H1 (cell line): ENCODE results near the gene PPFIA2. TPM values are rescaled to one million over a fixed set of nuclear protein-coding genes. Genes with fewer than 3 reads are reported as not detected.
A peak's percentile ranks its signal among the peaks of the same experiment; 100 is the strongest.
"Not testable (repeated sequence)": the region's sequence is repeated elsewhere in the genome, so short reads cannot be mapped to it uniquely, and the experiment has no call there.

Experiments used
- CTCF ChIA-PET: fragments of 300-600 bp; sonication (Branson Sonifier 250); formaldehyde crosslinking; loops from one replicate; lab custom pipeline; 2021; ENCODE audit not compliant: partially characterized antibody; lab: Charles Lee
- POLR2A ChIA-PET: fragments of 300-600 bp; sonication (Branson Sonifier 250); formaldehyde crosslinking; loops from one replicate; lab custom pipeline; 2021; ENCODE audit warnings: inconsistent platforms; ENCODE audit not compliant: partially characterized antibody; lab: Charles Lee
- DNase-seq, 2 experiments: peaks; one replicate each; pipeline versions ENCODE4 v3.0.0 to v3.0.0-alpha.2; 2010 to 2022; ENCODE audit warnings: low spot score in 2 of 2, low read depth in 1 of 2, mixed read lengths in 1 of 2
- FAIRE-seq: peaks from 2 replicates; lab custom pipeline; 2011; peaks lifted over from hg19 to GRCh38; lab: Jason Lieb, UNC
- H2AFZ ChIP-seq: 2 replicates; pipeline ENCODE4 v1.8.1; 2012; ENCODE audit warnings: low read length, inconsistent platforms
- H2AK5ac ChIP-seq: 2 replicates; pipeline ENCODE4 v1.6.1; 2013; ENCODE audit warnings: low read depth, low read length
- H2BK120ac ChIP-seq: replicated peaks from 2 replicates; pipeline ENCODE3; 2013; ENCODE audit warnings: low read depth, low read length, inconsistent platforms
- H2BK12ac ChIP-seq: 2 replicates; pipeline ENCODE4 v1.6.1; 2013; ENCODE audit warnings: low read depth, low read length
- H2BK15ac ChIP-seq: 2 replicates; pipeline ENCODE4 v1.6.1; 2013; ENCODE audit warnings: low read length
- H2BK20ac ChIP-seq: 2 replicates; pipeline ENCODE4 v1.6.1; 2013; ENCODE audit warnings: low read length
- H2BK5ac ChIP-seq: 2 replicates; pipeline ENCODE4 v1.6.1; 2013; ENCODE audit warnings: low read depth, low read length
- H3K14ac ChIP-seq: 2 replicates; pipeline ENCODE4 v1.6.1; 2013; ENCODE audit warnings: inconsistent platforms; ENCODE audit not compliant: insufficient read length
- H3K18ac ChIP-seq: 2 replicates; pipeline ENCODE4 v1.6.1; 2013; ENCODE audit warnings: low read length; ENCODE audit errors: extremely low read depth
- H3K23ac ChIP-seq: 2 replicates; pipeline ENCODE4 v1.6.1; 2013; ENCODE audit warnings: inconsistent platforms; ENCODE audit not compliant: insufficient read length
- H3K23me2 ChIP-seq: 2 replicates; pipeline ENCODE4 v1.6.1; 2013; ENCODE audit warnings: low read depth, low read length
- H3K27ac ChIP-seq: 2 replicates; pipeline ENCODE4 v1.6.1; 2011; ENCODE audit warnings: low read depth, low read length, inconsistent platforms
- H3K27me3 ChIP-seq, 4 experiments: replicated peaks in 1 of 4; 1 replicate in 1 of 4; 2 replicates in 3 of 4; pipeline versions ENCODE4 v1.6.1 to v1.8.1; 2011 to 2013; ENCODE audit warnings: low read length in 3 of 4, mild to moderate bottlenecking in 3 of 4, inconsistent platforms in 2 of 4, mixed read lengths in 2 of 4, moderate library complexity in 1 of 4; ENCODE audit not compliant: control insufficient read depth in 3 of 4, insufficient read depth in 3 of 4; ENCODE audit errors: extremely low read depth in 1 of 4
- H3K36me3 ChIP-seq, 4 experiments: 2 replicates each; pipeline versions ENCODE4 v1.6.1 to v1.8.1; 2011 to 2013; ENCODE audit warnings: mild to moderate bottlenecking in 4 of 4, low read length in 3 of 4, moderate library complexity in 2 of 4, control low read depth in 1 of 4, inconsistent platforms in 1 of 4; ENCODE audit not compliant: insufficient read depth in 4 of 4, control insufficient read depth in 2 of 4
- H3K4ac ChIP-seq: replicated peaks from 2 replicates; pipeline ENCODE3; 2013; ENCODE audit warnings: low read length, low read depth, mixed read lengths, inconsistent platforms; ENCODE audit not compliant: insufficient read length
- H3K4me1 ChIP-seq, 4 experiments: replicated peaks in 1 of 4; 1 replicate in 1 of 4; 2 replicates in 3 of 4; pipeline versions ENCODE4 v1.6.1 to v1.8.1; 2011 to 2013; ENCODE audit warnings: low read length in 3 of 4, inconsistent platforms in 2 of 4, mixed read lengths in 1 of 4; ENCODE audit not compliant: insufficient read depth in 4 of 4, control insufficient read depth in 3 of 4
- H3K4me2 ChIP-seq, 2 experiments: 2 replicates each; pipeline versions ENCODE4 v1.6.1 to v1.8.1; 2011 to 2013; ENCODE audit warnings: low read depth in 2 of 2, low read length in 2 of 2, control low read depth in 1 of 2, inconsistent platforms in 1 of 2, mild to moderate bottlenecking in 1 of 2; ENCODE audit not compliant: insufficient read depth in 1 of 2
- H3K4me3 ChIP-seq, 4 experiments: fragments of 200-600, 300-600 bp in 1 of 4; sonication (generic), shearing (Covaris generic), sonication (Bioruptor Twin) in 1 of 4; 2 replicates each; pipeline versions ENCODE4 v1.5.1 to v1.8.1; 2011 to 2016; ENCODE audit warnings: low read length in 4 of 4, low read depth in 3 of 4, control low read depth in 2 of 4, inconsistent platforms in 2 of 4, mild to moderate bottlenecking in 2 of 4, mixed read lengths in 1 of 4, moderate library complexity in 1 of 4; ENCODE audit not compliant: insufficient read depth in 2 of 4; ENCODE audit errors: extremely low read depth in 1 of 4
- H3K56ac ChIP-seq: replicated peaks from 2 replicates; pipeline ENCODE3; 2013; ENCODE audit warnings: low read depth, mild to moderate bottlenecking, mixed read lengths, low read length, inconsistent platforms; ENCODE audit not compliant: insufficient read length
- H3K79me1 ChIP-seq: 2 replicates; pipeline ENCODE4 v1.6.1; 2013; ENCODE audit warnings: low read depth, low read length, control low read depth
- H3K79me2 ChIP-seq, 2 experiments: 2 replicates each; pipeline versions ENCODE4 v1.6.1 to v1.8.1; 2012 to 2013; ENCODE audit warnings: low read length in 2 of 2, mild to moderate bottlenecking in 2 of 2, inconsistent platforms in 1 of 2; ENCODE audit not compliant: insufficient read depth in 2 of 2, control insufficient read depth in 1 of 2
- H3K9ac ChIP-seq, 4 experiments: replicated peaks in 1 of 4; 1 replicate in 1 of 4; 2 replicates in 3 of 4; pipeline versions ENCODE4 v1.6.1 to v1.8.1; 2011 to 2013; ENCODE audit warnings: low read depth in 3 of 4, low read length in 3 of 4, control low read depth in 2 of 4, mild to moderate bottlenecking in 2 of 4, moderate library complexity in 2 of 4, inconsistent platforms in 1 of 4; ENCODE audit errors: extremely low read depth in 1 of 4
- H3K9me3 ChIP-seq, 2 experiments: 2 replicates each; pipeline versions ENCODE4 v1.6.1 to v1.8.1; 2012 to 2013; ENCODE audit warnings: mild to moderate bottlenecking in 2 of 2, moderate library complexity in 2 of 2, control low read depth in 1 of 2, inconsistent platforms in 1 of 2, low read depth in 1 of 2, low read length in 1 of 2, mixed read lengths in 1 of 2; ENCODE audit not compliant: insufficient read depth in 2 of 2
- H4K20me1 ChIP-seq, 2 experiments: replicated peaks in 1 of 2; 2 replicates each; pipeline versions ENCODE3 to v1.8.1; 2011 to 2013; ENCODE audit warnings: inconsistent platforms in 2 of 2, low read length in 2 of 2, mild to moderate bottlenecking in 1 of 2; ENCODE audit not compliant: insufficient read depth in 2 of 2, control insufficient read depth in 1 of 2
- H4K5ac ChIP-seq: 2 replicates; pipeline ENCODE4 v1.6.1; 2013; ENCODE audit warnings: low read length, low read depth, mixed read lengths, inconsistent platforms; ENCODE audit not compliant: insufficient read length
- H4K8ac ChIP-seq: 2 replicates; pipeline ENCODE4 v1.8.0; 2013; ENCODE audit warnings: mild to moderate bottlenecking, moderate library complexity, low read length, inconsistent platforms; ENCODE audit not compliant: insufficient read depth; ENCODE audit errors: extremely low read depth
- H4K91ac ChIP-seq: replicated peaks from 2 replicates; pipeline ENCODE3; 2013; ENCODE audit warnings: low read length, mixed read lengths, inconsistent platforms; ENCODE audit not compliant: insufficient read length
- SRF ChIP-seq: IDR thresholded peaks from 2 replicates; pipeline ENCODE4 v1.6.1; 2011; ENCODE audit warnings: mild to moderate bottlenecking, low read depth, low read length, moderate library complexity
- YY1 ChIP-seq: IDR thresholded peaks from 2 replicates; pipeline ENCODE4 v1.6.1; 2011; ENCODE audit warnings: low read depth, mild to moderate bottlenecking, low read length
- WGBS, 2 experiments: shearing (Covaris generic) in 1 of 2; methylation state at CpG; one replicate each; pipeline versions ENCODE4 v1.1.6 to v1.1.7; 2013 to 2015; ENCODE audit warnings: low lambda C conversion rate in 2 of 2, mixed read lengths in 2 of 2, inconsistent platforms in 1 of 2, low coverage in 1 of 2, missing lambda C conversion rate in 1 of 2; ENCODE audit not compliant: insufficient replicate concordance in 2 of 2, insufficient coverage in 1 of 2, insufficient read length in 1 of 2; ENCODE audit errors: extremely low coverage in 1 of 2, missing lambda C conversion rate in 1 of 2; 5-methylcytosine and 5-hydroxymethylcytosine counted together
- polyA plus RNA-seq, 7 experiments: library from polyadenylated mRNA; depleted of rRNA in 3 of 7; stranded (reverse) in 5 of 7; unstranded in 2 of 7; fragments of >200 nt in 5 of 7; fragments of 200-250 nt in 2 of 7; gene quantifications; 1 replicate in 5 of 7; 2 replicates in 1 of 7; 4 replicates in 1 of 7; pipeline versions ENCODE4 v1.2.1 to v1.2.3, GENCODE V29; 2011 to 2013; ENCODE audit warnings: missing spikeins in 2 of 7, mixed read lengths in 2 of 7
- total RNA-seq: library from RNA; stranded (reverse); fragmentation: NEBNext Ultra II Directional; extraction: Animal tissue kit (Norgen Biotek cat#: 25700); gene quantifications from 2 replicates; pipeline ENCODE4 v1.2.1, GENCODE V29; 2021

Gene PPFIA2
- total and polyA plus RNA-seq, 2 of the 8 experiments (the other 6 are each of a cell fraction or from before 2014, with no cell fraction given), result 1.2 to 1.8 TPM

DNA sequence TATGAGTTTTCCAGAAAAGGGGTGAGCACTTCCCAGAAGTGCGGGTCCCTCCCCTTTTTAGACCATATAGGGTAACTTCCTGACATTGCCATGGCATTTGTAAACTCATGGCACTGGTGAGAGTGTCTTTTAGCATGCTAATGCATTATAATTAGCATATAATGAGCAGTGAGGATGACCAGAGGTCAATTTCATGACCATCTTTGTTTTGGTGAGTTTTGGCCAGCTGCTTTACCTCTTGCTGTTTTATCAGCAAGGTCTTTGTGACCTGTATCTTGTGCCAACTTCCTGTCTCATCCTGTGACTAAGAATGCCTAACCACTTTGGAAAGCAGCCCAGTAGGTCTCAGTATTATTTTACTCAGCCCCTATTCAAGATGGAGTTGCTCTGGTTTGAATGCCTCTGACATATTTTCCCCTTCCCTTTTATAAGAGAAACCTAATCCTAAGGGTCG, 549.4 kb downstream of the PPFIA2 start:
- H3K9me3 ChIP-seq, H3K36me3 ChIP-seq, H2AK5ac ChIP-seq, H2BK12ac ChIP-seq, H3K4me3 ChIP-seq, H3K18ac ChIP-seq, H3K79me2 ChIP-seq, H2AFZ ChIP-seq, H3K14ac ChIP-seq, H2BK5ac ChIP-seq, CTCF ChIA-PET, H3K23ac ChIP-seq, H4K5ac ChIP-seq, H4K20me1 ChIP-seq, H4K91ac ChIP-seq, H3K27me3 ChIP-seq, H2BK20ac ChIP-seq, H3K23me2 ChIP-seq, DNase-seq, H4K8ac ChIP-seq, H2BK120ac ChIP-seq, H3K27ac ChIP-seq, H3K79me1 ChIP-seq, H2BK15ac ChIP-seq, H3K4ac ChIP-seq, H3K56ac ChIP-seq, H3K9ac ChIP-seq: not testable (repeated sequence)
- TF ChIP-seq YY1 (0 out of 2 replicates have a peak, but pooled peaks have one; percentile 18), SRF (peak; percentile 60; the same call in 1 of the 2 replicates)
- FAIRE-seq, result peak; percentile 88
- 65% methylated on average over 2 of the region's 2 CpGs; no CpG with 5 or more reads in 1 of the 2 experiments for WGBS, 2 experiments
- Histone ChIP-seq H3K4me1 (peaks cover 2 to 23% (median 18%) of the 10 kb centered on the region in 4 experiments; a peak in 6 of 7 replicates), H3K4me2 (peak overlapping the region in 1 of 2 experiments; percentile 16; a peak in 1 of 4 replicates)
- POLR2A ChIA-PET, result interaction anchor here (0.7 kb wide), 1 partner anchor 17 kb away, joined by 3 read pairs; no protein-coding TSS in a partner anchor
